ENCODE results near the gene AADACL4.
A peak's percentile ranks its signal among the peaks of the same experiment; 100 is the strongest.
"Not testable (repeated sequence)": the region's sequence is repeated elsewhere in the genome, so short reads cannot be mapped to it uniquely, and the experiment has no call there.

The AADACL4 gene

DNA sequence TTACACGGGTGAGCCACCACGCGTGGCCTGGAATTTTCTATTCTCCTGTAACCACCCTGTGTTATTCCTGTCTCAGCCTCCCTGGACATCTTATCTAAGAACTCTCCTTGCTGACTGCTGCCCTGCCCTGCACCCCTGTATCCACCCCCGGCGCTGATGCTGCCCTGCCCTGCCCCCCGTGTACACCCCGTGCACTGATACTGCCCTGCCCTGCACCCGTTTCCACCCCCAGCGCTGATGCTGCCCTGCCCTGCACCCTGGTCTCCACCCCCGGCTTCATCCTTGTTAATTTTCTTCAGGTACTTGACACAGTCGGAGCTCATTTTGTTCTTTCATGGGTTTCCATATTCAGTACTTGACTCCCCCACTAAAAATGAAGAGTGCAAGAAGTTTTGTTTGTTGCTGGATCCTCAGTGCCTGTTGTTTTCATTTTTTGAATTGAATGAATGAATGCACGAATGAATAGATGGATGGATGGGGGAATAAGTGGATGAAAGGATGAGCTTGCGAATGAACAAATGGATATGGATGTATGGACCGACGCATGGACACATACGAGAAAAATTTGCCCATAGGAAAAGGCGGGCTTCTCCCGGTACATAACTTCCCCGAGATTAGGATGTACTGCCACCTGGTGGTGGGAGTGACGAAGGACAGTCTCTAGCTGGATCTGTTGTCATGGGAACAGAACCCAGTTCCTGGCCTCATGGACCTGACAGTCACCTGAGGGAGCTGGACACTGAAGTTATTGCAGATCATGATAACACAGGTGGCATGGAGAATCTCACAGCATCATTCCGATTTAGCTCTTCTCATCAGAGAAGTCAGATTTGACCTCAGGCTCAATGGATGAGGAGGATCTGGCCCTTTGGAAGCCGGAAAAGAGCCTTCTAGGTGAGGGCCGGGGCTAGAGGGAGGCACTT lies 14.9 kb downstream of the AADACL4 start:
- DNase-seq (ENCODE audit: low read depth), result peak; percentile 57

- DNase-seq (ENCODE audit: low read depth), result no peak
These were observed 17.8 kb downstream of the AADACL4 start for GRCh38 chr1:12661606-12662219.

- no peak for DNase-seq (ENCODE audit: low read depth)
These were observed 18.7 kb downstream of the AADACL4 start for GRCh38 chr1:12662556-12662955.

GRCh38 chr1:12665511-12665910 lies 21.6 kb downstream of the AADACL4 start:
- no peak for DNase-seq (ENCODE audit: low read depth)

- DNase-seq (ENCODE audit: low read depth), result no peak
These were observed 22.4 kb downstream of the AADACL4 start for GRCh38 chr1:12666141-12666735.

GRCh38 chr1:12669529-12670068 lies 25.7 kb downstream of the AADACL4 start:
- no peak for DNase-seq (ENCODE audit: low read depth)

GRCh38 chr1:12674358-12674757 lies 30.5 kb downstream of the AADACL4 start:
- no peak for DNase-seq (ENCODE audit: low read depth)

- not testable (repeated sequence) for DNase-seq (ENCODE audit: low read depth)
These were observed 32.2 kb downstream of the AADACL4 start for GRCh38 chr1:12676122-12676521.

DNA sequence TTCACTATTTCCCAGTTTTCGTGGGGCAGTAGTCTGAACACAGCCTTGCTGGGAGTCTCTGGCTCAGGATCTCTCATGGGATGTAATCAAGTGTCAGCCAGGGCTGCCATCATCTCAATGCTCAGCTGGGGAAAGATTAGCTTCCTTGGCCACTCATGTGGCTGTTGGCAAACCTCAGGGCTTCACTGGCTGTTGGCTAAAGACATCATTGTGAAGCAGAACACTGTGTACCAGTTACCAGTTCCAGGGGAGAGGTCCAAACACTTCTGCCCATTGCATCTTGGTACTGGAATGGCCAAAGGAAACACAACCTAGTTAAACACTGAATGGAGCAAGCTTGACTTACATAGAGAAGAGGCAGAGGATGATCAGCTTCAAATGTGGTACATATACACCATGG lies 33.7 kb downstream of the AADACL4 start:
- no peak for DNase-seq (ENCODE audit: low read depth)

DNA sequence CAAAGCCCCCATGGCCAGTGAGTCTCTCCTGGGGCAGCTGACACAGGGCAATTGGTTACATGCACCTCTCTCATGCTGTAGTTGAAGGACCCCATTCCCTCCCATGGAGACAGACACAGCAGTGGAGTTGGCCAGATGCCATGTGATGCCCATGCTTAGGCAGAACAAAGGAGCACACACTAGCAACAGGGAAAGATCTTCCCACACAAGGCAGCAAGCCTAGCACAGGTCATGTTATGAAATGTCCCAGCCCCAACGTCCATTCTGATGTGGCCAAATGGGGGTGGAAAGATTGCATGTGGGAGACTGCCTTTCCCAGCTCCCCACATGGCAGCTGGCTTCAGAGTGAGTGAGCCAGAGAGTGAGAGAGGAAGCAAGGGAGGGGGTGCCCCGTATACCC lies 34.5 kb downstream of the AADACL4 start:
- DNase-seq (ENCODE audit: low read depth), result no peak

DNA sequence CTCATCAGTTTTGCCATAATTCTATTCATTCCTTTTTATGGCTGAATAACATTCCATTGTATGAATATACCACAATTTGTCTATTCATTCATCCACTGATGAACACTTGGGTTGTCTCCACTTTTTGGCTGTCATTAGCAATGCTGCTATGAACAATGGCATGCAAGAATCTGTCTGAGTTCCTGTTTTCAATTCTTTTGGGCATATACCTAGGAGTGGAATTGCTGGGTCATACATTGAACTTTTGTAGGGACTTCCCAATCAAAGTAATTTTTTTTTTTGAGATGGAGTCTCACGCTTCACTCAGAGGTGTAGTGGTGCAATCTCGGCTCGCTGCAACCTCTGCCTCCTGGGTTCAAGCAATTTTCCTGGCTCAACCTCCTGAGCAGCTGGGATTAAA lies 34.9 kb downstream of the AADACL4 start:
- DNase-seq (ENCODE audit: low read depth), result no peak

DNA sequence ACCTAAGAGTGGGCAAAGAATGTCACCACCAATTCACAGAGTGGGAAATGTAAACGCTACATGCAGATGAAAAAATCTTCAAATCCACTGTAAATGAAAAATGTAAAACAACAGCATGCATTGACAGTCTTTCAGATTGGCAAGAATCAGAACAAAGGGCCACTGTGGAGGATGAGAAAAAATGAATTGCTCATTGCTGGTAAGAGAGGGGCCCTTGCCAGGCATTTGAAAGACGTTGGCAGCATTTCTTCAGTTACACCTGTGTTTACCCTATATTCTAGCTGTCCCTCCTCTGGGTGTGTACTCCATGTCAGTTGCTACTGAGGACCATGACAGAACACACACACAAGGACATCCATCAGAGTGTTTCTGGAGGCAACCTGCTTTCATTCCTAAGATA lies 46.3 kb downstream of the AADACL4 start:
- no peak for DNase-seq (ENCODE audit: low read depth)

GRCh38 chr1:12692967-12693782 lies 49.3 kb downstream of the AADACL4 start:
- no peak for DNase-seq (ENCODE audit: low read depth)

DNA sequence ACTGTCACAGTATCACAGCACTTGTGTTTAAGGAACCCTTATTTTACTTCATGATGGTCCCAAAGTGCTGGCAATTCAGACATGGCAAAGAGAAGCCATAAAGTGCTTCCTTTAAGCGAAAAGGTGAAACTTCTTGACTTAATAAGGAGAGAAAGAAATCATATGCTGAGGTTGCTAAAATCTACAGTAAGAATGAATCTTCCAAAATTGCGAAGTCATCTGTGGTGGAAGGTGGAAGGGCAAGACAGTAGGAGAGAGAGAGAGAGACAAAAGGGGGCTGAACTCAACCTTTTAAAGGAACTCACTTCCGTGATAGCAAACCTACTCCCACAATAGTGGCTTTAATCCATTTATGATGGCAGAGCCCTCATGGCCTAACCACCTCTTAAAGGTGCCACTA lies 52.8 kb downstream of the AADACL4 start:
- no peak for DNase-seq (ENCODE audit: low read depth)

- DNase-seq (ENCODE audit: low read depth), result no peak
These were observed 53.5 kb downstream of the AADACL4 start for GRCh38 chr1:12697397-12697796.

GRCh38 chr1:12703821-12704451 lies 60.1 kb downstream of the AADACL4 start:
- DNase-seq (ENCODE audit: low read depth), result no peak

- DNase-seq (ENCODE audit: low read depth), result no peak
These were observed 62.2 kb downstream of the AADACL4 start for GRCh38 chr1:12706061-12706460.

- DNase-seq (ENCODE audit: low read depth), result no peak
These were observed 64.7 kb downstream of the AADACL4 start for GRCh38 chr1:12708396-12709090.

DNA sequence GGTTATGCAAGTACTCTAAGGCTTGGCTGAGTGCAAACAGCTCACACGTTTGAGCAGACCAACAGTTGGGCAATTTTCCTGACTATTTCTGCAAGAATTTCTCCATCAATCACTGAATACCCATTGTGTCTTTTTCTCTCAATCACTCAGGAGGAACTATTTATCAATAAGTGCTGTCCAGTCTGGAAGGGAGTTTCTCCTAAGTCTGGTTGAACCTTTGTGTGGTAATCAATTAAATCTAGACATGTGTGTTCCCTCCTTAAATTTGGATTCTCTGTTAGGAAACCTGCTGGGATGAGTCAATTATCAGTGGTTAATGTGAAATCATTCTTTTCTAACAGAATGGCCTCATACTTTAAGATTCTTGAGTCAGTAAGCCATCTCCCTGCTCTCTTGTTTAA lies 65.2 kb downstream of the AADACL4 start:
- DNase-seq (ENCODE audit: low read depth), result no peak

- DNase-seq (ENCODE audit: low read depth), result no peak
These were observed 65.8 kb downstream of the AADACL4 start for GRCh38 chr1:12709696-12710095.

- DNase-seq (ENCODE audit: low read depth), result no peak
These were observed 67.7 kb downstream of the AADACL4 start for GRCh38 chr1:12711536-12711935.
